HG03025 (cell line): ENCODE results near the gene GSK3B.
A peak's percentile ranks its signal among the peaks of the same experiment; 100 is the strongest.

Source experiments
- ATAC-seq: cut with Tn5 transposase; IDR thresholded peaks from one replicate; pipeline ENCODE4 v1.9.1; 2021; ENCODE audit warnings: mild to moderate bottlenecking, moderate library complexity; ENCODE audit not compliant: unreplicated experiment, low FRiP score

The GSK3B gene

DNA sequence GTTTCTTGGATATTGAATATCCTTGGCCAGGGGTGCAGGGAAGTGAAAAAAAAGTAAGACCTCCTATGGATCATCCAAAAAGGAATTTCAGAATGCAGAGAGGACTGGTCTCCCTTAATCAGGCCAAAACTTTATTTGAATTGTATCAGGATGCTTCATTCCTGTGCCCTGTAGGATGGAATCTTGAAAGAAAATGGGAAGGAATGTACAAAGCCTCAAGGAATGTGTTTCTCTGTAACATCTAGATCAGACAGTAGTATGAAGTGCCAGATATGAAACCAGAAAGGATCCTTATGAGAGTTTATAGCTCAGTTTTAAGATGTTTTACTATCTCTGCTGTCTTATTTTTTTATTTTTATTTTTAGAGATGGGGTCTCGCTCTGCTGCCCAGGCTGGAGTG, 6.5 kb upstream of the GSK3B start:
- ATAC-seq, result no peak

DNA sequence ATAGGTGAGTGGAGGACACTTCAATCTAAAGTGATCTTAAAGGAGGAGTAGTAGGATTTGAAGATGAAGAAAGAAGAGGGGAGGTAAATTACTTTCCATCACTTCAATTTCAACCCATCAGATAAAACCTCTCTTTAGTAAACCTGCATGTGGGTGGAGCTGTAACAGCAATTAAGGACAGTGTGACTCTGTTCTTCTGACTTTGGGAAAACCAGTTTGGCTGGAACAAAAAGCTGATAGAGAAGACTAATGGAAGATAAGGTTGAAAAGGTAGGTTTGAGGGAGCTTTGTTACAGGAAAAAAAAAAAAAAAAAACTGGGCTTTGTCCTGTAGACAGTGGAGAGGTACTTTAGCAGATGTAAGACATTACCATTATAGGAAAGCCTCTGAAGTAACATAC, 4.5 kb upstream of the GSK3B start:
- no peak for ATAC-seq

DNA sequence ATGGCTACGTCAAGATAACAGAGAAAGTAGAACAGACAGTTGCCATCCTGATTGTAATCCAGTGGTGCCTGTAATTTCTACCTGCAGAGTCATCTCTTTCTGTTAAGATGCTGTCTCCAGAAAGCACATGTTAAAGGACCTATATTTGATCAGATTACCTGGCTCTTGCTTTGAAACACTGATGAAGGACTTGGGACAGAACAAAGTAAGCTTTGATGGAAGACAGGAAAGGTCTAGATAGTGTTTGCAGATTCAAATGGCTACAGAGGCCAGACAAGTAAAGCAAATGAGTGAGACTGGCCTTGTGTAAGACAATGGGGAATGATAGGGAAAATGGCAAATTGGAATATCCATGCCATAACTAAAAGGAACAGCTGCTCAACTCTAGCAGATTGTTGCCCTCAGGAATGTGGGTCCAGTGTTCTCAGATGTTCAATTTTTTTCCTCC, 1.8 kb upstream of the GSK3B start:
- no peak for ATAC-seq

DNA sequence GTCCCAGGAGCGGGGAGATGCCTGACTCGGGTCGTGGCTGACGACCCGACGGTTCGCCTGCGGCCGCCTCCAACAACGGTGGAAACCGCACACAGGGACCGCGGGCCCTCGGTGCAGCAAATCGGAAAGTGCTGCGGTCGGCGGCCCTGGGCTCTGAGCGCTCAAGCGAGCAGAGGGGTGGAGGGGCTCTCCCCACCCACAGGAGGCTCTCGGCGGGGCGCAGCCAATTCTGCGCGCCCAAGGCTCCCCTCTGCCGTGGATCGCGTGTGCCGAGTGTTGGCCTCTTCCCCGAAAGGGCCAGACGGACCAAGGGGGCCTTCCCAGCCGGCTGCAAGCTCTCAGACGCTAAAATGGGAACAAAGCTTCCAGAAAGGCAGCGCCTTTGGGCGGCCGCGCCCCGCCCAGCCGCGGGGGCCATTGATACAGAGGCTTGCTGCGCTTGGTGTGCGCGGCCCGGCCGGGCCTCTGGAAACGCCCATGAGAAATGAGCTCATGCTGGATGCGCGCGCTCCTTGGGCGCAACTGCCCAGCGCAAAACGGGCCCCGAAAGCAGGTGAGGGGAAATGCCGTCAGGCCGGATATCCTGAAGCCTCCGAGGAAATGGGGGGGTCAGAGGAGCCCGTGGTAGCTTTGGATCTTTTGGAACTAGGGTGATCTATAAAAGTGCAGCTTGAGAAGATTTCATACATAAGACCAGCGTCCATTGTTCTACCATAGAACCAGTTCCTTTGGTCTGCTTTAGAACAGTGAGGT, 1.2 kb upstream of the GSK3B start:
- ATAC-seq, result peak; percentile 39

DNA sequence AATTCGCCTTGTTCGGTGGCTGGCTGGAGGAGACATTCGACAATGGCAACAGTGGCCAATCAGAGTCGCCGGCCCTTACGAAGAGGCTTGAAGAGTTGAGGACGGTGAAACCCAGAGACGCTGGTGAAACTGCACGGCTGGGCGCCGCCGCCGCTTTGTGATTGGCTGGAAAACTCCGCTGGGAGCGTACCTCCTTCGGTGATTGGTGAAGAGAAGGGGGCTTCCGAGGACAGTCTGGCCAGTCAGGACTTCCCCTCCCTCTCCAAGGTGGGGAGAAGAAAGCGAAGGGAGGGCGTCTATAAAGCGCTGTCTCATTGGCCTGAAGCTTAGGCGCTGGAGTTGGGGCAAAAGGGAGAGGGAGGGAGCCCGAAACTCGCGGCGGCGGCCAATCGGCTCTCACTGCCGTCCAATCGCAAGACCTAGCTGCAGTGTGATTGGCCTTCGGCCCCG, 554 bp upstream of the GSK3B start:
- ATAC-seq, result peak; percentile 75

DNA sequence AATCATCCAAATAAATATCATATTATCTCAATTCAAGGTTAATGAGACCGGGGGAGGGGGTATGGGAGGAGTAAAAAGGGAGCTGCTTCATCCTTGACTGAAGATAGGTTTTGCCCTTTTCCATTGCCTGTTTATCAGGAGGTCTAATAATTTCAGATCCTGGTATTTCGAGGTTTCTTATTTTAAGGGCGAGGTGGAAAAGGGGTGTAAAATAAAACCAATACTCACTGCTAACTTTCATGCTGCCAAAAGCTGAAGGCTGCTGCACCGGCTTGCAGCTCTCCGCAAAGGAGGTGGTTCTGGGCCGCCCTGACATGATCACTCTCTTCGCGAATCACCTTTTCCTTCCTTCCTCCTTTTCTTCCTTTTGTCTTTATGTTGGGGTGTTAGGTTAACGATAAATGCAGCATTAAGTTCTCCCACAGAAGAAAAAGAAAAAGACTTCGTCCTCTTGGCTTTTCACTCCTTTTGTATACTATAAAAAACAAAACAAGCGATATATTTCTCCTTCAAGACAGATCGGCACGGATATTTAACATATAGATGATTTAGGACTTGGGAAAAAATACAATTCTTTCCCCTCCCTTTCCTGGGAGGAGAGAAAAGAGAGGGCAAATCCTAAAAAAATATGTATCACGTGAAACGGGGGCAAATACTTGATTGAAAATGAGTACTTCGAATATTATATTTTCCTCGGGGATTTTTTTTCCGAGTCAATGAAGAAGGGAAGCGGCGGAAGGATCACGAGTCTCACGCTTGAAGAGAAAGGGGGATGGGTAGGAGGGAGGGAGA, 932 bp downstream of the GSK3B start:
- ATAC-seq, result no peak

DNA sequence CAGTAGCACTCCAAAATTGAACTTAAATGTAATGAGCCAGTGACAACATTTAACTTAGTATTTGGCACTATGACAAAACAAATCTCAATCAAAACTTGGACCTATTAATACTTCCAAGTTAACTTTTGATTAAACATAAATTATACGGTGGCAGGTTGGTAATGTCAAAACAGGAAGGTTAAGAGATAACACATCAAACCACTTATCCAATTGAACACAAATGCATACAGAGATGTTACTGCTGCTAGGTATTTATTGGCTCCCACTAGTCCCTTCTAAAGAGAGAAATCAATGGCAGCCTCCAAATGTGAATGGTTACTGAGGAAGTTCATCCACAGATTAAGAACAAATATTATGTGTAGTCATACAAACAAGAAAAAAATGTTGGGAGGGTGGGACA, 1.8 kb downstream of the GSK3B start:
- no peak for ATAC-seq

DNA sequence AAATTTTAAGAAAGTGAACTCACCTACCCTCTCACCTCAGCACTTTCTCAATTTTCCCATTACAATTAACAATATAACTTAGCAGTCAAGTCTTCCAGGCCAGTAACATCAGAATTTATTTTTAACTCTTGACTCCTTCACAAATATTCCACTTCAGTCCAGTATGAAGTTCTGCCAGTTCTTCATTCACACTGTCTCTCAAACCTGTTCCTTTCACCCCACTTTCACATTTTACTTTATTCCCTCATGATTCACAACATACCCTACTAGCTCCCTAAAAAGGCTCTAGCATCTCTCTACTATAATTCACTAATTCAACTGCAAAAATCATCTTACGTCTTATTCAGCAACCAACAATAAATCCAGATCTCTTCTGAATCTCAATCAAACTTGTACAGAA, 3.8 kb downstream of the GSK3B start:
- no peak for ATAC-seq

DNA sequence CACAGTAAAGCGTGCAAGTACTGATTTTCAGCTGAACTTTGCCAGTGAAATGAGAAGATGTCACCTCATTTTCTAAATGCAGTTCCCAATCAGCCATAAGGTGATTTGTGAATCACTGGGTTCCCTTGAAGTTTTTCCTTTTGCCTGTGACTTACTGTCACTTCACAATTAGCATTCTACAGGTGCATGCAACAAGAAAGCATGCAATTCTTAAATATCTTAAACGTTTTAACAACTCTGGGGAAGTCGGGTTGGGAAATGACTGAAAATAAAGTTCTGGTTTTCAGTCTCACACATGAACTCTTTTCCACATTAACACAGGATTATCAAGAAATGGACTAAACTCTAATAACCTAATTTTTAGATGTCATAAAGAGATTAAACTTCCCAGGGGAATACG, 5.2 kb downstream of the GSK3B start:
- ATAC-seq, result no peak

DNA sequence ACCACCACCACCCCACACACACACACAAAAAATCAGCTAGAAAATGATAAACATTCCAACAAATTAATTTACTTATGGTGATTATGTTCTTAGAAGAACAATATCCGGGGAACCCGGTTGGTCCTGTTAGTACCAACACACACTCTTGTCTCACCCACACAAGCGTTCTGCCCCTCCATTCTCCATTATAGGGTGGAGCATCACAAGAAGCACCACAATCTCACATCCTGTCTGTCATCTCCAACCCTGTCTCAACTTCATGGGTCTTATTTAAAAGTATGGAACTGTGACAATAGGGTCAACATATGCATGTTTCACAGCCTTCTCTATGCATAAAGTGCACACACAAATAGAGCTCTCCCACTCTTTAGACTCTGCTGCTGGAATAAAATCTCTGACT, 5.6 kb downstream of the GSK3B start:
- no peak for ATAC-seq

DNA sequence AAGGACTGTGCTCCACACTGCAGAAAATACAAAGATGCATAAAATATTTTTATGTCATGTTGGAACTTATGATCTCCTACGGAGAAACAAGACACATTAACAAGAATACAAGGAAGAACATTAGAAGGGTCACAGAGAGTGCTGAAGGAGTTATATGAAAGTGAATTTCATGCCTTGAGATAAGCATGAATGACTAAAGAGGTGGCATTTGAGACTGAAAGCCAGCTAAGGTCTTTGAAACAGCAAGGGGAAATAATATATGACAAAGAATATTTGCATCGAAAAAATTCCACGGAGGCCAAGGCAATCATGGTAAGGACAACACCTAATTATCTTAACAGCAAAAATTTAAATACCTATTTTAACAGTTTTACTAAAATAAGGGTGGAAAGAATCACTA, 12.5 kb downstream of the GSK3B start:
- no peak for ATAC-seq

DNA sequence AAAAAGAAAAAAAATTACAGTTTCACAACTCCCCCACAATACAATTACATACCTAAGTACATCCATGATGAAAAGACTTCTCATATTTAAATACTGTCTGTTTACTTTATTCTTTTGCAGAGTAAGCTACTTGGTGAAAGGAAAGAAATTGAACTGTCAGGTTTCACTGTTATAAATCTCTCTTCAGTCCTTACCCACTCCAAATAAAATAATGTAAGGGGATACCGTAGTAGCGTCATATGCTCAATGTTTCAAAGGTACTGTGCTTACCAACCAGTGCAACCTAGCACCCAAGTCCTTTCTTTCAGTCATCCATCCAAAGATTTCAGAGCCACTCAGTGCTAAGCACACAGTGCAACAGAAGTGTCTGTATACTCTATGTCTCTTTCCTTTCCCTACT, 13.4 kb downstream of the GSK3B start:
- no peak for ATAC-seq

DNA sequence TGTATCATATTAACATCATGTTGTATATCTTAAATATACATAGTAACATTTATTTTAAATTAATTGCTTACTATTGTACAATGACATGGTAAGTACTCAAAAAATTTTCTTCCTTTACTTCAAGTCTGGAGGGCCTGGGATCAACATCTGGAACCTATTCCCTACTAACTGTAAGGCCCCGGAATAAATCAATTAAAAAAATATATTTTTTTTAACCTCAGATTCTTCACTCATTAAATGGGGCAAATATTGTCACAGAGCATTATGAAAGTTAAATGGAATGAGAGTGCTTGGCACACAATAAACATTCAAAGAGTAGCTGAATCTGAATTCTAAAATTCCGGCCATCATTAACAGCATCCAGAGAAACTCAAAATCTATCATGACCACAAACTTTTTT, 16.5 kb downstream of the GSK3B start:
- ATAC-seq, result no peak

DNA sequence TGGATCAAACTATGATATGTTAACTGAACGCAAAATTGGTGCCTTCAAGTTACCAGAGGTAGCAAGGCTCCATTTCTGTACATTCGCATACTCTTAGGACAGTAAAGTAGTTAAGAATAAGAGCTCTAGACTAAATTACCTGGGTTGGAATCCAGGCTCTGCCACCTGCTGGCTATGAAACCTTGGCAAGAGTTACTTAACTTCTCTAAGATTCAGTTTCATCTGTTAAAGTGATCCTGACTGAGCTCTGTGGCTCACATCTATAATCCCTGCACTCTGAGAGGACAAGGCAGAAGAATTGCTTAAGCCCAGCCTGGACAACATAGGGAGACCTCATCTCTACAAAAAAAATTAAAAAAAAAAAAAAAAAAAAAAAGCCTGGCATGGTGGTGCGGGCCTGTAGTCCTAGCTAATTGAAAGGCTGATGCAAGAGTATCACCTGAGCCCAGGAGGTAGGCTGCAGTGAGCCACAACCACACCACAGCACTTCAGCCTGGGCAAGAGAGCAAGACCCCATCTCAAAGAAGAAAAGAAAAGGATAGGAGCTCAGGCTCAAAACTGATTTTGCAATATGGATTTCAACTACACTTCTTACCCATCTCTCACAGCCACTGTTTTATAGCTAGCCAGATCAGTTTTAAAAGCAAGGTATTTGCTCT, 21.3 kb downstream of the GSK3B start:
- ATAC-seq, result no peak

DNA sequence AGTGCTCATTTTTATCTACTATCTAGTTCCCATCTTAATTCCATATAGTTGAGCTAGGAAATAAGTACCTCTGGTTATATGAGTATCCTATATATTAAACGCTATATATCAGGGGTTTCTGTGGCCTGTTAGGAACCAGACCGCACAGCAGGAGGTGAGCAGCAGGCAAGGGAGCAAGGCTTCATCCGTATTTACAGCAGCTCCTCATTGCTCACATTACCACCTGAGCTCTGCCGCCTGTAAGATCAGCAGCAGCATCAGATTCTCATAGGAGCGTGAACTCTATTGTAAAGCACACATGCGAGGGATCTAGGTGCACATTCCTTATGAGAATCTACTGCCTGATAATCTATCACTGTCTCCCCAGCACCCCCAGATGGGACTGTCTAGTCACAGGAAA, 23.0 kb downstream of the GSK3B start:
- no peak for ATAC-seq

DNA sequence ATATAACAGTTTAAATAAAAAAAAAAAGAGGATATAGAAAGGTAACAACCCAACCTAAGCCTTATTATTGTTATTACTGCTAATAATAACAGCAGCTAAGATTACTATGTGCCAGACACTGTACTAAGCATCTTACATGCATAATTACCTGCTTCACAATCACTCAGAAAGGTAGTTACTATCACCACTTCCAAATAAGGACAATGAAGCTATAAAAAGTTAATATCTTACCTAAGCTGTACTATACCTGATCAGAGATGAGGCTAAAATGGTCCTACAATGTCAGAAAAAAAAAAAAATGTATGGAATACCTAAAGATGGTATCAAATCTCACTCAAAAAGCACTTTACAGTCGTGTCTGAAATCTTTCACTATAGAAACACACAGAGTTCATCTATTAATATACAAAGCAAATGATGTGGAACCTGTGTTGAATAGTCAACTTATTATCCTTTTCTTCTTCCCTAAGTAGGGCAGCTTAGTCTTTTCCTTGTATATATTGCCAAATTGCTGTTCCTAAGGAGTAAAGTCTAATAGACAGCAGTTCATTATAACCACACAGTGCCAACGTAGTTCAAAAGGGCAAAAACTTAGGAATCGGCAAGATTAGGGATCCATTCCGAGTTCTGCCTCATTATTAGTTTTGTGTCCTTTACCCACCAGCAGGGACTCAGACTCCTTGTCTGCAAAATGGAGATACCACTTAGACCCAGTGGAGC, 23.8 kb downstream of the GSK3B start:
- no peak for ATAC-seq

DNA sequence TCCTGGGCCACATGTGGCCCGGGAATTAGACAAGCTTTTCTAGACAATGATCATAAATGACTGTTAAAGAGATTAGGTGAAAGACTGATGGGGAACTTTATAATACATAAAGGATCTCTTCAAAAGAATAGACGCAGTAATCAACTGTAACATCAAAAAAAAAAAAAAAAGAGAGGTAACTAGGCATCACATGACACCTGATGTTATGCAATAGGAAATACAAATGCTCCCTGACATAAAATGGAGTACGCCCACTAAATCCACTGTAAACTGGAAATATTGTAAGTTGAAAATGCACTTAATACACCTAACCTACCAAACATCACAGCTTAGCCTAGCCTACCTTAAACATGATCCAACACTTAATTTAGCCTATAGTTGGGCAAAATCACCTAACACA, 27.2 kb downstream of the GSK3B start:
- ATAC-seq, result no peak

DNA sequence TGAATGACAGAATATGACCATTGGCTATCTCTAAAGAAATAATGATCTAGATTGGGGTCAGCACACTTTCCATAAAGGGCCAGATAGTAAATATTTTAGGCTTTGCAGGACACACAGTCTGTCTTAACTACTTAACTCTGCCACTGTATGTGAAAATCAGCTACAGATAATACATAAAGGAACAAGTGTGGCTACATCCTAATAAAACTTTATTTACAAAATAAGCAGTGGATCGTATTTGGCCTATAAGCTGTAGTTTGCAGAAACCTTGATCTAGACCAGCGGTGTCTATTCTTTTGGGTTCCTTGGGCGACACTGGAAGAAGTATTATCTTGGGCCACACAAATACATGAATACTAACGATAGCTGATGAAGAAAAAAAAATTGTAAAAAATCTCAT, 27.6 kb downstream of the GSK3B start:
- no peak for ATAC-seq

DNA sequence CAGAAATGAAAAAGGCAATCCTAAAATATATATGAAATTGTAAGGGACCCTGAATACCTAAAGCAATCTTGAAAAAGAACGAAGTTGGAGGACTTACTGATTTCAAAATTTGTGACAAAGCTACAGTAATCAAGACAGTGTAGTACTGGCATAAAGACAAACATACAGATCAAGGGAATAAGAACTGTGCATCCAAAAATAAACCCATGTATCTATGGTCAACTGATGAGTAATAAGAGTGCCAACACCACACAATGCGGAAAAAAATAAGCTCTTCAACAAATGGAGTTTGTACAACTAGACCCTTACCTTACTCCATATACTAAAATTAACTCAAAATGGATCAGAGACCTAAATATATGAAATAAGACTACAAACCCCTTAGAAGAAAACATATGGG, 29.6 kb downstream of the GSK3B start:
- no peak for ATAC-seq

DNA sequence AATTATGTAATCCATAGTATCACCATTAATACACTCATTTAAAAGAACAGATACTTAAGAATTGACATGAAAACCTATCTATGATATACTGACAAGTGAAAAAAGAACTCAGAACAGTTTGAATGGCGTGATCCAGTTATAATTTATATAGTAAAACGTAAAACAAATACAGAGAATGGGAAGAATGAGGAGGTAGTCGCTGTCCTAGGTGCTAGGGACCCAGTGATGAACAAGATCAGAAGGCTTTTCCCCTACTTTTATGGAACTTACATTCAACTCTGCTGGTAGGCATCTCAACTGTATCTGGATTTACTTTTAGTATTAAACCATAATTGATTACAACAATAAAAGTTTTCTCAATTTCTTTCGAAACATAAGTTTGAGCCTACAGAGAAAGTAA, 31.8 kb downstream of the GSK3B start:
- no peak for ATAC-seq
